DND-41 (cell line): ENCODE results near the gene ULK1.

Experiments
- ATAC-seq: fragments of 200-7000 bp; cut with Tn5 transposase; 3 replicates; pipeline ENCODE4 v1.9.1; 2021; ENCODE audit warnings: low read depth; ENCODE audit not compliant: insufficient read depth
- DNase-seq: peaks from one replicate; pipeline ENCODE4 v3.0.0-alpha.2; 2020
- H2AFZ ChIP-seq: 2 replicates; pipeline ENCODE4 v1.6.0; 2012; ENCODE audit warnings: low read depth, low read length
- H3K27ac ChIP-seq: 2 replicates; pipeline ENCODE4 v1.5.1; 2012; ENCODE audit warnings: low read length, inconsistent platforms
- H3K27me3 ChIP-seq: fragments of 200-600 bp; sonication (generic); 2 replicates; pipeline ENCODE4 v1.6.0; 2012; ENCODE audit warnings: low read length, mild to moderate bottlenecking, inconsistent platforms; ENCODE audit not compliant: insufficient read depth, poor library complexity
- H3K36me3 ChIP-seq: 2 replicates; pipeline ENCODE4 v1.5.1; 2012; ENCODE audit warnings: low read length, inconsistent platforms; ENCODE audit not compliant: insufficient read depth
- H3K4me1 ChIP-seq: 2 replicates; pipeline ENCODE4 v1.5.1; 2012; ENCODE audit warnings: mild to moderate bottlenecking, low read length; ENCODE audit not compliant: insufficient read depth
- H3K4me2 ChIP-seq: 2 replicates; pipeline ENCODE4 v1.6.0; 2012; ENCODE audit warnings: mild to moderate bottlenecking, moderate library complexity, low read length, inconsistent platforms; ENCODE audit not compliant: insufficient read depth
- H3K4me3 ChIP-seq, 2 experiments: fragments of 200-600 bp in 1 of 2; shearing (Covaris generic) in 1 of 2; 2 replicates each; pipeline ENCODE4 v1.5.1; 2012 to 2016; ENCODE audit warnings: inconsistent platforms in 2 of 2, low read length in 2 of 2, mild to moderate bottlenecking in 2 of 2, low read depth in 1 of 2, moderate library complexity in 1 of 2
- H3K79me2 ChIP-seq: 2 replicates; pipeline ENCODE4 v1.6.0; 2012; ENCODE audit warnings: low read length, inconsistent platforms; ENCODE audit not compliant: insufficient read depth
- H3K9ac ChIP-seq: 2 replicates; pipeline ENCODE4 v1.6.0; 2012; ENCODE audit warnings: low read depth, mild to moderate bottlenecking, inconsistent platforms, low read length, moderate library complexity
- H3K9me3 ChIP-seq: 2 replicates; pipeline ENCODE4 v1.5.1; 2012; ENCODE audit warnings: low read length, moderate library complexity, mild to moderate bottlenecking, inconsistent platforms; ENCODE audit not compliant: insufficient read depth, severe bottlenecking
- H4K20me1 ChIP-seq: 2 replicates; pipeline ENCODE4 v1.6.0; 2012; ENCODE audit warnings: low read length; ENCODE audit not compliant: insufficient read depth
- EZH2 ChIP-seq: IDR thresholded peaks from 3 replicates; pipeline ENCODE4 v1.6.1; 2012; ENCODE audit warnings: borderline replicate concordance, low read depth, mild to moderate bottlenecking, moderate library complexity, low read length, inconsistent platforms; ENCODE audit not compliant: severe bottlenecking
- TF ChIP-seq, protein P1 (sequence below): IDR thresholded peaks from 2 replicates; pipeline ENCODE4 v1.5.1; 2012; ENCODE audit warnings: borderline replicate concordance, low read length, moderate library complexity, mild to moderate bottlenecking; ENCODE audit not compliant: poor library complexity, severe bottlenecking; ENCODE audit errors: extremely low read depth

Gene ULK1

DNA sequence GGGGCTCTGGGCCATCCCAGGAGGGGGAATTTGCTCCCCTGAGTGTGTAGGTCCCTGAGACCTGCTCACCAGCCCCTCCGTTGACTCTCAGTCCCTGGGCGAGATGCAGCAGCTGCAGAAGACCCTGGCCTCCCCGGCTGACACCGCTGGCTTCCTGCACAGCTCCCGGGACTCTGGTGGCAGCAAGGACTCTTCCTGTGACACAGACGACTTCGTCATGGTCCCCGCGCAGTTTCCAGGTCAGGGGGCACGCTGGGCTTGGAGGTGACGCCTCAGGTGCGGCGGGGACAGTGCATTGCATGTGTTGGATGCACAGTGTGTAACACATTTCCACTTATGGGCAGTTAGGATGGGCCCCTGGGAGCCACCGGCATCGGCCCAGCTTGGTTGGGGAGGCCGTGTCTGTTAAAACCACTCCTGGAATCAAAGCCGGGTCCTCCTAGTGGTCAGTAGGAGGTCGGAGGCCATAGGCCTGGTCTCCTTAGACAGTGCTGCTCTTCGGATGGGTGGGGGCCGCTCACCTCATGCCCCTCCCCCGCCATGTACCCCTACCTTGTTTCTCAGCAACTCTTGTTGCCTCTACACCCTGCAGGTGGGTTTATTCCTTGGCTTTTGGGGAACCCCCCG is 17.5 kb downstream of the ULK1 start:
- no peak for ATAC-seq

DNA sequence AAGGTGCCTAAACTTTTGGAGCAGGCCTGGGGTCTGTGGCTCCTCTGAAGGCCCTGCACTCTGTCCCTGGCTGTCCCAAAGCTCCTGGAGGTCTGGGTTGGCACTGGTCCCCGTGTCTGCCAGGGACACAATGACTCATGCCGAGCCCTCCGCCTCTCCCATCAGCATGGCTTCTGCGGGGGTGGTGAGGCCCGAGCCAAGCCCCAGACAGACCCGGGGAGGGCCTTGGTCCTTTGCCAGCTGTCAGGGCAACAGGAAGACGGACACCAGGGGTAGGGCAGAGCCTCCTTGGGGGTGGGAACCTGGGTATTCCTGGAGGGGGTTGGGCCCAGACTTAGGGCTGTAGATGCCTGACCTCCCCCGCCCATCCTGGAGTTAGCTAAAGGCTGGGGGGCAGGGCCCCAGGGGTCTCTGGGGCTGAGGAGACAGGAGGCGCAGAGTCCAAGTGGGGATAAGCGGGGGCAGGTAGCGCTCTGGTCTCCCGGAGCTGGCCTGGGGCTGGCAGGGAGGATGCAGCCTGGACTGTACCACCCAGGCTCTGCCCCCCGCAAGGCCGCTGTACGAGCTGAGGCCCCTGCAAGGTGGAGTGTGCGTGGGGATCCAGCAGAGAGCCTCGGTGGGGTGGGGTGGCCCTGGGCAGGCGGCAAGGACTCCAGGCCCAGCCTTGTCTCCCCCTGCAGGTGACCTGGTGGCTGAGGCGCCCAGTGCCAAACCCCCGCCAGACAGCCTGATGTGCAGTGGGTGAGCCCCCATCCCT is 18.3 kb downstream of the ULK1 start:
- no peak overlapping the region for H3K4me2 ChIP-seq
- H3K27me3 ChIP-seq: no peaks in the 10 kb centered on the region
- no peaks in the 10 kb centered on the region for H3K4me1 ChIP-seq
- no peak overlapping the region for H3K9ac ChIP-seq
- H3K79me2 ChIP-seq: no peaks in the 10 kb centered on the region
- ATAC-seq (no peak), DNase-seq (no peak)
- TF ChIP-seq EZH2: no peak
- TF ChIP-seq, protein P1, sequence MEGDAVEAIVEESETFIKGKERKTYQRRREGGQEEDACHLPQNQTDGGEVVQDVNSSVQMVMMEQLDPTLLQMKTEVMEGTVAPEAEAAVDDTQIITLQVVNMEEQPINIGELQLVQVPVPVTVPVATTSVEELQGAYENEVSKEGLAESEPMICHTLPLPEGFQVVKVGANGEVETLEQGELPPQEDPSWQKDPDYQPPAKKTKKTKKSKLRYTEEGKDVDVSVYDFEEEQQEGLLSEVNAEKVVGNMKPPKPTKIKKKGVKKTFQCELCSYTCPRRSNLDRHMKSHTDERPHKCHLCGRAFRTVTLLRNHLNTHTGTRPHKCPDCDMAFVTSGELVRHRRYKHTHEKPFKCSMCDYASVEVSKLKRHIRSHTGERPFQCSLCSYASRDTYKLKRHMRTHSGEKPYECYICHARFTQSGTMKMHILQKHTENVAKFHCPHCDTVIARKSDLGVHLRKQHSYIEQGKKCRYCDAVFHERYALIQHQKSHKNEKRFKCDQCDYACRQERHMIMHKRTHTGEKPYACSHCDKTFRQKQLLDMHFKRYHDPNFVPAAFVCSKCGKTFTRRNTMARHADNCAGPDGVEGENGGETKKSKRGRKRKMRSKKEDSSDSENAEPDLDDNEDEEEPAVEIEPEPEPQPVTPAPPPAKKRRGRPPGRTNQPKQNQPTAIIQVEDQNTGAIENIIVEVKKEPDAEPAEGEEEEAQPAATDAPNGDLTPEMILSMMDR: no peak
- H3K36me3 ChIP-seq: peaks cover 91% of the 10 kb centered on the region
- no peak overlapping the region for H2AFZ ChIP-seq
- H3K4me3 ChIP-seq: no peak overlapping the region
- H4K20me1 ChIP-seq: peaks cover 27% of the 10 kb centered on the region
- H3K27ac ChIP-seq: no peak overlapping the region
- no peaks in the 10 kb centered on the region for H3K9me3 ChIP-seq

More for the DNA sequence above, 17.5 kb downstream of the ULK1 start:
- Histone ChIP-seq H3K4me1 (no peaks in the 10 kb centered on the region), H2AFZ (no peak overlapping the region), H3K4me3 (no peak overlapping the region), H3K36me3 (peaks cover 94% of the 10 kb centered on the region), H3K27ac (no peak overlapping the region), H3K4me2 (no peak overlapping the region), H3K9me3 (no peaks in the 10 kb centered on the region), H3K27me3 (no peaks in the 10 kb centered on the region), H3K9ac (no peak overlapping the region), H3K79me2 (peaks cover 2% of the 10 kb centered on the region; the same call in 1 of the 2 replicates), H4K20me1 (peaks cover 30% of the 10 kb centered on the region)
- TF ChIP-seq, protein P1: no peak
- no peak for TF ChIP-seq EZH2
- DNase-seq: no peak

DNA sequence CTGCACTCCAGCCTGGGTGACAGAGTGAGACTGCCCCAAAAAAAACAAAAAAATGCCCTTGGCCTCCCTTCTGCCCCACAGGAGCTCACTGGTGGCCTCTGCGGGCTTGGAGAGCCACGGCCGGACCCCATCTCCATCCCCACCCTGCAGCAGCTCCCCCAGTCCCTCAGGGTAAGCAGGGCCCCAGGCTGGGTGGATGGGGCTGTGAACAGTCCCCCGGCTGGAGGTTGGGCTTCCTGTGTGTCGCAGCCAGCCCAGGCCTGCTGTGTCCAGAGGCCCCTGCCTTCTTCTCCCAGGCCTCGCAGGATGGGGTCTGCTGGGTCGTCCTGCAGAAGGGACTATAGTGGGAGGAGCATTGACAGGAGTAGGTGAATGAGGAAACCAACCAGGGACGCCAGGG is 19.2 kb downstream of the ULK1 start:
- no peak for ATAC-seq
- Histone ChIP-seq H3K9me3 (no peaks in the 10 kb centered on the region), H3K9ac (no peak overlapping the region), H3K27me3 (no peaks in the 10 kb centered on the region), H4K20me1 (peaks cover 36% of the 10 kb centered on the region), H3K79me2 (no peaks in the 10 kb centered on the region), H2AFZ (no peak overlapping the region), H3K27ac (no peak overlapping the region), H3K36me3 (peaks cover 91% of the 10 kb centered on the region), H3K4me2 (no peak overlapping the region), H3K4me1 (no peaks in the 10 kb centered on the region), H3K4me3 (no peak overlapping the region)
- TF ChIP-seq, protein P1: no peak
- no peak for TF ChIP-seq EZH2
- DNase-seq: no peak
